H1 (cell line): Measurements from ENCODE around the gene SUDS3. TPM values are rescaled to one million over a fixed set of nuclear protein-coding genes. Genes with fewer than 3 reads are reported as not detected.

Source experiments
- CTCF ChIA-PET: fragments of 300-600 bp; sonication (Branson Sonifier 250); formaldehyde crosslinking; loops from one replicate; lab custom pipeline; 2021; ENCODE audit not compliant: partially characterized antibody; lab: Charles Lee
- POLR2A ChIA-PET: fragments of 300-600 bp; sonication (Branson Sonifier 250); formaldehyde crosslinking; loops from one replicate; lab custom pipeline; 2021; ENCODE audit warnings: inconsistent platforms; ENCODE audit not compliant: partially characterized antibody; lab: Charles Lee
- DNase-seq, 2 experiments: peaks; one replicate each; pipeline versions ENCODE4 v3.0.0 to v3.0.0-alpha.2; 2010 to 2022; ENCODE audit warnings: low spot score in 2 of 2, low read depth in 1 of 2, mixed read lengths in 1 of 2
- FAIRE-seq: peaks from 2 replicates; lab custom pipeline; 2011; peaks lifted over from hg19 to GRCh38; lab: Jason Lieb, UNC
- H2AFZ ChIP-seq: 2 replicates; pipeline ENCODE4 v1.8.1; 2012; ENCODE audit warnings: low read length, inconsistent platforms
- H2AK5ac ChIP-seq: 2 replicates; pipeline ENCODE4 v1.6.1; 2013; ENCODE audit warnings: low read depth, low read length
- H2BK120ac ChIP-seq: replicated peaks from 2 replicates; pipeline ENCODE3; 2013; ENCODE audit warnings: low read depth, low read length, inconsistent platforms
- H2BK12ac ChIP-seq: 2 replicates; pipeline ENCODE4 v1.6.1; 2013; ENCODE audit warnings: low read depth, low read length
- H2BK15ac ChIP-seq: 2 replicates; pipeline ENCODE4 v1.6.1; 2013; ENCODE audit warnings: low read length
- H2BK20ac ChIP-seq: 2 replicates; pipeline ENCODE4 v1.6.1; 2013; ENCODE audit warnings: low read length
- H2BK5ac ChIP-seq: 2 replicates; pipeline ENCODE4 v1.6.1; 2013; ENCODE audit warnings: low read depth, low read length
- H3K14ac ChIP-seq: 2 replicates; pipeline ENCODE4 v1.6.1; 2013; ENCODE audit warnings: inconsistent platforms; ENCODE audit not compliant: insufficient read length
- H3K18ac ChIP-seq: 2 replicates; pipeline ENCODE4 v1.6.1; 2013; ENCODE audit warnings: low read length; ENCODE audit errors: extremely low read depth
- H3K23ac ChIP-seq: 2 replicates; pipeline ENCODE4 v1.6.1; 2013; ENCODE audit warnings: inconsistent platforms; ENCODE audit not compliant: insufficient read length
- H3K23me2 ChIP-seq: 2 replicates; pipeline ENCODE4 v1.6.1; 2013; ENCODE audit warnings: low read depth, low read length
- H3K27ac ChIP-seq: 2 replicates; pipeline ENCODE4 v1.6.1; 2011; ENCODE audit warnings: low read depth, low read length, inconsistent platforms
- H3K27me3 ChIP-seq, 4 experiments: replicated peaks in 1 of 4; 1 replicate in 1 of 4; 2 replicates in 3 of 4; pipeline versions ENCODE4 v1.6.1 to v1.8.1; 2011 to 2013; ENCODE audit warnings: low read length in 3 of 4, mild to moderate bottlenecking in 3 of 4, inconsistent platforms in 2 of 4, mixed read lengths in 2 of 4, moderate library complexity in 1 of 4; ENCODE audit not compliant: control insufficient read depth in 3 of 4, insufficient read depth in 3 of 4; ENCODE audit errors: extremely low read depth in 1 of 4
- H3K36me3 ChIP-seq, 4 experiments: 2 replicates each; pipeline versions ENCODE4 v1.6.1 to v1.8.1; 2011 to 2013; ENCODE audit warnings: mild to moderate bottlenecking in 4 of 4, low read length in 3 of 4, moderate library complexity in 2 of 4, control low read depth in 1 of 4, inconsistent platforms in 1 of 4; ENCODE audit not compliant: insufficient read depth in 4 of 4, control insufficient read depth in 2 of 4
- H3K4ac ChIP-seq: replicated peaks from 2 replicates; pipeline ENCODE3; 2013; ENCODE audit warnings: low read length, low read depth, mixed read lengths, inconsistent platforms; ENCODE audit not compliant: insufficient read length
- H3K4me1 ChIP-seq, 4 experiments: replicated peaks in 1 of 4; 1 replicate in 1 of 4; 2 replicates in 3 of 4; pipeline versions ENCODE4 v1.6.1 to v1.8.1; 2011 to 2013; ENCODE audit warnings: low read length in 3 of 4, inconsistent platforms in 2 of 4, mixed read lengths in 1 of 4; ENCODE audit not compliant: insufficient read depth in 4 of 4, control insufficient read depth in 3 of 4
- H3K4me2 ChIP-seq, 2 experiments: 2 replicates each; pipeline versions ENCODE4 v1.6.1 to v1.8.1; 2011 to 2013; ENCODE audit warnings: low read depth in 2 of 2, low read length in 2 of 2, control low read depth in 1 of 2, inconsistent platforms in 1 of 2, mild to moderate bottlenecking in 1 of 2; ENCODE audit not compliant: insufficient read depth in 1 of 2
- H3K4me3 ChIP-seq, 4 experiments: fragments of 200-600, 300-600 bp in 1 of 4; sonication (generic), shearing (Covaris generic), sonication (Bioruptor Twin) in 1 of 4; 2 replicates each; pipeline versions ENCODE4 v1.5.1 to v1.8.1; 2011 to 2016; ENCODE audit warnings: low read length in 4 of 4, low read depth in 3 of 4, control low read depth in 2 of 4, inconsistent platforms in 2 of 4, mild to moderate bottlenecking in 2 of 4, mixed read lengths in 1 of 4, moderate library complexity in 1 of 4; ENCODE audit not compliant: insufficient read depth in 2 of 4; ENCODE audit errors: extremely low read depth in 1 of 4
- H3K56ac ChIP-seq: replicated peaks from 2 replicates; pipeline ENCODE3; 2013; ENCODE audit warnings: low read depth, mild to moderate bottlenecking, mixed read lengths, low read length, inconsistent platforms; ENCODE audit not compliant: insufficient read length
- H3K79me1 ChIP-seq: 2 replicates; pipeline ENCODE4 v1.6.1; 2013; ENCODE audit warnings: low read depth, low read length, control low read depth
- H3K79me2 ChIP-seq, 2 experiments: 2 replicates each; pipeline versions ENCODE4 v1.6.1 to v1.8.1; 2012 to 2013; ENCODE audit warnings: low read length in 2 of 2, mild to moderate bottlenecking in 2 of 2, inconsistent platforms in 1 of 2; ENCODE audit not compliant: insufficient read depth in 2 of 2, control insufficient read depth in 1 of 2
- H3K9ac ChIP-seq, 4 experiments: replicated peaks in 1 of 4; 1 replicate in 1 of 4; 2 replicates in 3 of 4; pipeline versions ENCODE4 v1.6.1 to v1.8.1; 2011 to 2013; ENCODE audit warnings: low read depth in 3 of 4, low read length in 3 of 4, control low read depth in 2 of 4, mild to moderate bottlenecking in 2 of 4, moderate library complexity in 2 of 4, inconsistent platforms in 1 of 4; ENCODE audit errors: extremely low read depth in 1 of 4
- H3K9me3 ChIP-seq, 2 experiments: 2 replicates each; pipeline versions ENCODE4 v1.6.1 to v1.8.1; 2012 to 2013; ENCODE audit warnings: mild to moderate bottlenecking in 2 of 2, moderate library complexity in 2 of 2, control low read depth in 1 of 2, inconsistent platforms in 1 of 2, low read depth in 1 of 2, low read length in 1 of 2, mixed read lengths in 1 of 2; ENCODE audit not compliant: insufficient read depth in 2 of 2
- H4K20me1 ChIP-seq, 2 experiments: replicated peaks in 1 of 2; 2 replicates each; pipeline versions ENCODE3 to v1.8.1; 2011 to 2013; ENCODE audit warnings: inconsistent platforms in 2 of 2, low read length in 2 of 2, mild to moderate bottlenecking in 1 of 2; ENCODE audit not compliant: insufficient read depth in 2 of 2, control insufficient read depth in 1 of 2
- H4K5ac ChIP-seq: 2 replicates; pipeline ENCODE4 v1.6.1; 2013; ENCODE audit warnings: low read length, low read depth, mixed read lengths, inconsistent platforms; ENCODE audit not compliant: insufficient read length
- H4K8ac ChIP-seq: 2 replicates; pipeline ENCODE4 v1.8.0; 2013; ENCODE audit warnings: mild to moderate bottlenecking, moderate library complexity, low read length, inconsistent platforms; ENCODE audit not compliant: insufficient read depth; ENCODE audit errors: extremely low read depth
- H4K91ac ChIP-seq: replicated peaks from 2 replicates; pipeline ENCODE3; 2013; ENCODE audit warnings: low read length, mixed read lengths, inconsistent platforms; ENCODE audit not compliant: insufficient read length
- RAD21 ChIP-seq, 2 experiments: IDR thresholded peaks in 1 of 2; conservative IDR thresholded peaks in 1 of 2; 2 replicates each; pipeline ENCODE4 v1.6.1; 2011; ENCODE audit warnings: low read depth in 2 of 2, low read length in 2 of 2, improper control_type of control experiment in 1 of 2, inconsistent platforms in 1 of 2, mild to moderate bottlenecking in 1 of 2, moderate library complexity in 1 of 2
- TAF7 ChIP-seq: optimal IDR thresholded peaks from 2 replicates; pipeline ENCODE3; 2011; ENCODE audit warnings: low read depth, mild to moderate bottlenecking, inconsistent platforms, low read length, moderate library complexity, borderline replicate concordance
- WGBS, 2 experiments: shearing (Covaris generic) in 1 of 2; methylation state at CpG; one replicate each; pipeline versions ENCODE4 v1.1.6 to v1.1.7; 2013 to 2015; ENCODE audit warnings: low lambda C conversion rate in 2 of 2, mixed read lengths in 2 of 2, inconsistent platforms in 1 of 2, low coverage in 1 of 2, missing lambda C conversion rate in 1 of 2; ENCODE audit not compliant: insufficient replicate concordance in 2 of 2, insufficient coverage in 1 of 2, insufficient read length in 1 of 2; ENCODE audit errors: extremely low coverage in 1 of 2, missing lambda C conversion rate in 1 of 2; 5-methylcytosine and 5-hydroxymethylcytosine counted together
- polyA plus RNA-seq, 7 experiments: library from polyadenylated mRNA; depleted of rRNA in 3 of 7; stranded (reverse) in 5 of 7; unstranded in 2 of 7; fragments of >200 nt in 5 of 7; fragments of 200-250 nt in 2 of 7; gene quantifications; 1 replicate in 5 of 7; 2 replicates in 1 of 7; 4 replicates in 1 of 7; pipeline versions ENCODE4 v1.2.1 to v1.2.3, GENCODE V29; 2011 to 2013; ENCODE audit warnings: missing spikeins in 2 of 7, mixed read lengths in 2 of 7
- total RNA-seq: library from RNA; stranded (reverse); fragmentation: NEBNext Ultra II Directional; extraction: Animal tissue kit (Norgen Biotek cat#: 25700); gene quantifications from 2 replicates; pipeline ENCODE4 v1.2.1, GENCODE V29; 2021

SUDS3 gene
- total and polyA plus RNA-seq, 2 of the 8 experiments (the other 6 are each of a cell fraction or from before 2014, with no cell fraction given), result 30.0 to 58.7 TPM

- H3K79me1 ChIP-seq, result 0 out of 2 replicates have a peak, but pooled peaks cover 3% of the 10 kb centered on the region
- no peak overlapping the region for H2BK20ac ChIP-seq
- CTCF ChIA-PET, result interaction anchor here (0.5 to 7.4 kb wide), 5 partner anchors 19 to 356 kb away, joined by 3 to 120 read pairs (median 3); no protein-coding TSS in a partner anchor
- H2BK15ac ChIP-seq, result no peak overlapping the region
- H3K36me3 ChIP-seq, result no peaks in the 10 kb centered on the region
- H3K23me2 ChIP-seq, result peaks cover 23% of the 10 kb centered on the region
- TF ChIP-seq TAF7 (no peak), RAD21 (IDR thresholded peaks at IDR 0.05 in 1 of 2, conservative IDR thresholded peaks at IDR 0.05 in 1 of 2; ENCODE audit: low read depth in 2 of 2, low read length in 2 of 2) (no peak)
- TF ChIP-seq, all 59 proteins: peak for 0
- WGBS, 2 experiments, result 86% methylated on average over 5 of the region's 5 CpGs; no CpG with 5 or more reads in 1 of the 2 experiments
- no peak overlapping the region for H4K5ac ChIP-seq
- H3K23ac ChIP-seq, result no peak overlapping the region
- H3K27me3 ChIP-seq, result peaks cover 0 to 13% (median 8%) of the 10 kb centered on the region in 4 experiments; a peak in 5 of 7 replicates
- no peak overlapping the region for H2BK120ac ChIP-seq
- no peak overlapping the region for H3K14ac ChIP-seq
- H2AK5ac ChIP-seq, result no peak overlapping the region
- FAIRE-seq (no peak), DNase-seq (no peak)
- H3K18ac ChIP-seq, result no peak overlapping the region
- H4K8ac ChIP-seq, result no peak overlapping the region
- no peaks in the 10 kb centered on the region for H3K9me3 ChIP-seq
- peaks cover 5 to 9% (median 7%) of the 10 kb centered on the region in 4 experiments; a peak in 6 of 7 replicates for H3K4me1 ChIP-seq
- no peak overlapping the region for H2AFZ ChIP-seq
- peaks cover 4 to 6% of the 10 kb centered on the region in 2 experiments for H4K20me1 ChIP-seq
- H2BK5ac ChIP-seq, result no peak overlapping the region
- H3K79me2 ChIP-seq, result peaks cover 3 to 18% of the 10 kb centered on the region in 2 experiments
- peak overlapping the region; percentile 48 to 97 (median 62); a peak in 7 of 8 replicates for H3K4me3 ChIP-seq
- POLR2A ChIA-PET, result interaction anchor here (0.6 to 1.5 kb wide), 4 partner anchors 161 to 238 kb away, joined by 3 read pairs; partner anchors contain the start of gene PEBP1
- no peak overlapping the region for H3K4ac ChIP-seq
- H2BK12ac ChIP-seq, result no peak overlapping the region
- H3K56ac ChIP-seq, result no peak overlapping the region
- H3K4me2 ChIP-seq, result peak overlapping the region; percentile 74 to 78
- H3K9ac ChIP-seq, result no peak overlapping the region; a peak in 1 of 7 replicates
- H4K91ac ChIP-seq, result no peak overlapping the region
- no peak overlapping the region for H3K27ac ChIP-seq
These were observed 2.7 kb upstream of the SUDS3 start for GRCh38 chr12:118373616-118374015.
